ENCODE measurements around the gene TNFRSF14. TPM values are rescaled to one million over a fixed set of nuclear protein-coding genes. Genes with fewer than 3 reads are reported as not detected.

Gene TNFRSF14
- total RNA-seq, 1 donor from 2014 or later = 152 TPM

DNA sequence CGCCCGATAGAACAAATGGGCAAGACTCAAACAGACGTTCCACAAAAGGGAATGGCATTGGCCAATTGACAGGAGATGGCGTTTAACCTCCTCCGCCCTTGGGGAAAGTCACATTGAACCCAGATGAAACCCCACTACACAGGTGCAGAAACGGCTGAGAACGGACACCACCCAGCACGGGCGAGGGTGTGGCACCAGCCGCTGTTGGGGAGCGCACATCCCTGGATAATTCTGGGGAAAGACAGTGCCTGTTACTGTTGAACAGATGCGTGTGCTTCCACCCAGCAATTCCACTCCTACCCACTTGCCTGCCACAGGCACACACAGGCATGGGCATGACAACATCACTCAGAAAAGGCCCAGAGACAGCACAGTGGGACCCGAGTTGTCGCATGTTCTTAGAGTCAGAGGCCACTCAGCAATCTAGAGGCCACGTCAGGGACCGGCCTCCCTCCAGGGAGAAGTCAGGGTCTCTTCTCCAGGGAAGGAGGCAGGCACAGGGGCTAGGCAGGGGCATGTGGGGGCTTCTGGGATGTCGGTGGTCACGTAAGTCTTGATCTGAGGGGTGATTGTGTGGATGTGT lies 45.6 kb downstream of the TNFRSF14 start:
- Histone ChIP-seq H3K27ac (no peak overlapping the region), H3K27me3 (ENCODE audit: low read depth) (peaks cover 24% of the 10 kb centered on the region), H3K4me3 (no peak overlapping the region), H3K36me3 (no peaks in the 10 kb centered on the region), H3K4me1 (no peaks in the 10 kb centered on the region), H3K9me3 (no peaks in the 10 kb centered on the region)
- TF ChIP-seq, protein P1, sequence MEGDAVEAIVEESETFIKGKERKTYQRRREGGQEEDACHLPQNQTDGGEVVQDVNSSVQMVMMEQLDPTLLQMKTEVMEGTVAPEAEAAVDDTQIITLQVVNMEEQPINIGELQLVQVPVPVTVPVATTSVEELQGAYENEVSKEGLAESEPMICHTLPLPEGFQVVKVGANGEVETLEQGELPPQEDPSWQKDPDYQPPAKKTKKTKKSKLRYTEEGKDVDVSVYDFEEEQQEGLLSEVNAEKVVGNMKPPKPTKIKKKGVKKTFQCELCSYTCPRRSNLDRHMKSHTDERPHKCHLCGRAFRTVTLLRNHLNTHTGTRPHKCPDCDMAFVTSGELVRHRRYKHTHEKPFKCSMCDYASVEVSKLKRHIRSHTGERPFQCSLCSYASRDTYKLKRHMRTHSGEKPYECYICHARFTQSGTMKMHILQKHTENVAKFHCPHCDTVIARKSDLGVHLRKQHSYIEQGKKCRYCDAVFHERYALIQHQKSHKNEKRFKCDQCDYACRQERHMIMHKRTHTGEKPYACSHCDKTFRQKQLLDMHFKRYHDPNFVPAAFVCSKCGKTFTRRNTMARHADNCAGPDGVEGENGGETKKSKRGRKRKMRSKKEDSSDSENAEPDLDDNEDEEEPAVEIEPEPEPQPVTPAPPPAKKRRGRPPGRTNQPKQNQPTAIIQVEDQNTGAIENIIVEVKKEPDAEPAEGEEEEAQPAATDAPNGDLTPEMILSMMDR (IDR thresholded peaks at IDR 0.05) = no peak
- DNase-seq (no peak), ATAC-seq (no peak)
- intact Hi-C loops (cut with DNase I) = no loop called here

- Histone ChIP-seq H3K4me3 (no peak overlapping the region), H3K27me3 (ENCODE audit: low read depth) (peaks cover 24% of the 10 kb centered on the region), H3K9me3 (no peaks in the 10 kb centered on the region), H3K27ac (no peak overlapping the region), H3K36me3 (no peaks in the 10 kb centered on the region), H3K4me1 (no peaks in the 10 kb centered on the region)
- TF ChIP-seq, protein P1 (IDR thresholded peaks at IDR 0.05) = no peak
- ATAC-seq = no peak
- no peak for DNase-seq
- intact Hi-C loops (cut with DNase I) = no loop called here
Observed at GRCh38 chr1:2602311-2602835, 46.2 kb downstream of the TNFRSF14 start.

- no peaks in the 10 kb centered on the region for H3K4me1 ChIP-seq
Observed at GRCh38 chr1:2602866-2603520, 46.8 kb downstream of the TNFRSF14 start.

DNA sequence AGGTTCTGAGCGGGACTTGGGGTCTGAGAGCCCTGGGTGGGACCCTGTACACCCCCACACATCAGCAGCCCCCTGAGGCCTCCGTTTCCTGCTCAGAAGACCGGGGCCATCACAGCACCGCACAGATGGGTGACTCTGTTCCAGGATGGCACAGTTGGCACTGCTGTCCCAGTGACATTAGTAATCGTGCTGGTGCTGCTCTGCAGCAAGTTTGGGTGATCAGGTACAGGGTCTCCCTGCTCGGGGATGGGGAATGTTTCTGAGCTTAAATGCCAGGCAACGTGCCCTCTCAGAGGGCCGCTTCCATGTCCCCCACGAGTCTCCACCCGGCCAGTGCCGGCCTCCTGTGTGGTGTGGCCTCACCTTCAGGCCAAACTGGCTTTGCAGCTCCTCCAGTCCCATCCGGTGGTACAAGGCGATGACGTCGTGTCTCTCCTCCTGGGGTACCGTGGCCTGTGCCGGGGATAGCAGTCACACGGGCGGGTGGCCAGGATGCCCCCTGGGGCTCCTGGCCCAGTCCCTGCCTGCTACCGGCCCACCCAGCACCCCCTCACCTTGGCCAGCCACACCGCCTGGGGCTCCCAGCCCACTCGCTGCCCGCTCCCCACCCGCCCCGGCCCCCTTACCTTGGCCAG lies 47.5 kb downstream of the TNFRSF14 start:
- ATAC-seq (no peak), DNase-seq (no peak)
- peaks cover 24% of the 10 kb centered on the region for H3K27me3 ChIP-seq (ENCODE audit: low read depth)
- intact Hi-C loops (cut with DNase I) = no loop called here
- TF ChIP-seq, protein P1 (IDR thresholded peaks at IDR 0.05) = no peak
- no peak overlapping the region for H3K27ac ChIP-seq
- no peak overlapping the region for H3K4me3 ChIP-seq
- H3K4me1 ChIP-seq = no peaks in the 10 kb centered on the region
- H3K36me3 ChIP-seq = no peaks in the 10 kb centered on the region
- H3K9me3 ChIP-seq = no peaks in the 10 kb centered on the region

More at GRCh38 chr1:2602866-2603520, 46.8 kb downstream of the TNFRSF14 start:
- Histone ChIP-seq H3K36me3 (no peaks in the 10 kb centered on the region), H3K4me3 (no peak overlapping the region), H3K27ac (no peak overlapping the region), H3K9me3 (no peaks in the 10 kb centered on the region), H3K27me3 (ENCODE audit: low read depth) (peaks cover 24% of the 10 kb centered on the region)
- ATAC-seq = no peak
- intact Hi-C loops (cut with DNase I) = no loop called here
- DNase-seq = peak; percentile 28
- TF ChIP-seq, protein P1 (IDR thresholded peaks at IDR 0.05) = no peak

DNA sequence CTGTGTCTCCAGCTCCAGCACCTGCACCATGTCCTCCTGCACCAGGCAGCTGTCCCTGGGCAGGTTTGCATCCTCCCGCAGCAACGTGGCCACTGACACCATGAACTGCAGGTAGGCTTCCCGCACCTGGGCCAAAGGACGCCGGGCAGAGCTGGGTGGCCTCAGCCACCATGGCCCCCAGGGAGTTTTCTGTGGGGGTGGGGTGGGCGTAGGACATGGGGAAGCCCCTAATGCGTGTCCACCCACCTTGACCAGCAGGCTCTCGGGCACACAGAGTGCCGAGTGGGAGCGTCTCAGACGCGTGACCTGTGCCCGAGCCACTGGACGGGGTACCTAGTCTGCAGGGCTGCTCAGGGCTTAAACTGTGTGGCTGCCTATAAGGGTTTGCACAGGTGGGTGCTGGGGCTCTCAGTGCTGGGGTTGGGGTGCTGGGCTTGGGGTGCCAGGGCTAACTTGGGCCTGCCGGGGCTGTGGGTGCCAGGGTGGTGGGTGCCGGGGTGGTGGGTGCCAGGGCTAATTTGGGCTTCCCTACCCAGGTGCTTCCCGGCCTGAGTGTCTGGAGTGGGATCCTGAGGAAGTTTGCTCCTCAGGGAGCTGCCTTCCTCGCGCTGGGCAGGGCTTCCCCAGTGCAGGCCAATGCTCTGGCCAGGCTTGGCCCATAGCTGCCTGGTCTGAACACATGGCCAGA lies 48.1 kb downstream of the TNFRSF14 start:
- TF ChIP-seq, protein P1 (IDR thresholded peaks at IDR 0.05) = no peak
- H3K36me3 ChIP-seq = no peaks in the 10 kb centered on the region
- H3K9me3 ChIP-seq = no peaks in the 10 kb centered on the region
- no peak overlapping the region for H3K27ac ChIP-seq
- H3K4me1 ChIP-seq = no peaks in the 10 kb centered on the region
- H3K27me3 ChIP-seq (ENCODE audit: low read depth) = peaks cover 24% of the 10 kb centered on the region
- no peak for ATAC-seq
- H3K4me3 ChIP-seq = no peak overlapping the region
- DNase-seq = no peak
- intact Hi-C loops (cut with DNase I) = no loop called here

Measured in lower lobe of right lung (tissue), 2 donors.